ENCODE results near the gene KCNIP1.

KCNIP1 gene

DNA sequence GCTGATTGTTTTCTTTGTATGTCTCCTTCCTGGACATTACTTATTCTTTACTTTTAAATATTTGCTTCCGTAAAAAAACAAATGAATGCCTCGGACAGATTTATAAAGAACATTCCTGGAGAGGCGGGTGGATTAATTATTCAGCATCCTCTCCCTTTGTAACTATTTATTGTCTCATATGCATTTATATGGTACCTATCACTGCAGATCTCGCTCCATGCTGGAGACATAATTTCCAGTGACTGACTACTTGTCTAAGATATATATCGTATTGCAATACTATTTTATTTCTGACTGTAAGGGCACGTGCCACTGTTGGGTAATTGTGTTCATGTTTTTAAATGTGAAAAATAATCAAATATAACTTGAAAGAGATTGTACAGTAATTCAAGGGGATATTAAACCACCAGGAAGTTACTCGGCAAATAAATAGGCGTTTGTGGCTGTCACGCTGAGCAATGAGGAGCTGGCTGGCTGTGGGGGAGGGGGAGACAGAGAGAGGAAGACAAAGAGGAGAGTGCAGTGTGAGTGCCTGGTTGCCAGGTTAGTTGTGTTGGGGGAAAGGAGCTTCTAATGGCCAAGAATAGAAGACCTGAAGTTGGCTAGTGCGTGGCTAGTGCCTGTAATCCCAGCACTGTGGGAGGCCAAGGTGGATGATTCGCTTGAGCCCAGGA is 147.9 kb downstream of the KCNIP1 start:
- DNase-seq = peak in 1 of 3 experiments; percentile 13

DNA sequence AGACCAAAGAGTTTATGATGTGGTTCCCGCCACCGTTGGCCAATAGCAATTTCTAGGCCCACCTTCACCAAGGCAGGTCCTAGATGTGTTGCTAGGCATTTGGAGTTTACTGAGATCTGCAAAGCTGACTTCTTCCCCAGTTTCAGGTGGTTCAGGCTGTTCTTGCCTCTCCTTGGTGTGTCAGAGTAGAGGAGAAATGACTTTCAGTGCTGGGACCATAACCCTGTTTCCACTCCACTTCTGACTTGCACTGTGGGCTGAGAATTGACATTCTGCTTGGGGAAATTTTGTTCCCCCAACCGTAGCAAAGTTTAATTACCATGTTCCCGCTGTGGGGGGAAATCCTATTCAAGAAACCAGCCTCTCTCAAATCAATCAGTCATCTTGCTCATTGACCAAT is 151.7 kb downstream of the KCNIP1 start:
- DNase-seq = no peak

DNA sequence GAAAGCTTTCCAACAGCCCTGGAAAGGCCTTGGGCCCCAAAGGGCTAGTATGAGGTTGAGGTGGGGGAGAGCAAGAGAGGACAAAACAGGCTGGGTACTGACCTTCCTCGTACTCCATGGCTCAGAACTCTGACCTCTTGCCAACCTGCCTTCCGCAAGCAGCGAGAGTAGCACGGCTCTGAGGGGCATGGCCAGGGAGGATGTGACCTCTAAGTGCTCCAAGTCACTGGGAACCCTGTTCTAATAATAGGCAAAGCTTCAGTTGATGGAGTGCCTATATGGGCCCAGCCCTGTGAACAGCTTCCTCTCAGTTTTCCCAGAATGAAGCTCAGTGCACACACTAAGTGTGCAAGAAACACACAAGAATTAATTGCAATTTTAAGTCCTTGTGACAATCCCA is 152.1 kb downstream of the KCNIP1 start:
- DNase-seq = no peak

GRCh38 chr5:170656346-170656745 is 152.5 kb downstream of the KCNIP1 start:
- no peak for DNase-seq

DNA sequence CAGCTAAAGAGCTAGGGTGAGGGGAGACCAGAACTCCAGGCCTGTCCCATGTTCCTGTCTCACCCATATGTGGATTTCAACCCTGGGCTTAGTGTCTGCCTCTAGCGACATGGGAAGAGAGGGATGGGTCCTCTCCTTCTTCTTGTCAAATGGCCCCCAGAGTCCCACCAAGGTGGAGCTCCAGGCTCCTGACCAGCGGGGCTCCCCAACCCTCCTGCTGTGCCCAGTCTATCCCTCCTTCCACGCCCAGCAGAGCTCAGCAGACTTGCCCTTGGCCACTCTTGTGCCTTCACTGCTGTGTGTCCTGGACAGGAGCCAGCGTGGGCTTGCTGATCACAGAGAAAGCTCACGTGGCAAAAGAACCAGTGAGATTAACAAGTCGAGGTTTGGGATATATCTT is 156.7 kb downstream of the KCNIP1 start:
- no peak for DNase-seq

DNA sequence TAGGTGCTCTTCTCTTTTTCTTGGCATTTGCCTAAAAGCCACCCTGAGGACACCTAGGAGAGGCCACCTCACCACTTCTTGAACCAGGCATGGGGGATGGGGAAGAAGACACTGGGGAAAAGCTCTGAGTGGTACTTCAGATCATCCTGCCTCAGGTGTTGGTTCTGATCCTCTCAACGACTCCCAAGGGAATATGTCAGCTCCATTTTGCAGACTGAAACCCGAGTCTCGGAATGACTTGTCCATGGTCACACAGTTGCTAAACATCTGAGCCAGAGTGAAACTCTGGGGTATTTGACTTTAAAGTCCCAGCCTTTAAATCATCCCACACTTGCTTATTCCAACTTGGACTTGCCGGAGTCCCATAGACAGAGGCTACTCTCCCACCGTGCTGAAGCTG is 159.1 kb downstream of the KCNIP1 start:
- DNase-seq = peak in 1 of 3 experiments; percentile 3

GRCh38 chr5:170678811-170679210 is 175.0 kb downstream of the KCNIP1 start:
- DNase-seq = no peak

GRCh38 chr5:170681013-170681433 is 177.2 kb downstream of the KCNIP1 start:
- peak in 2 of 3 experiments; percentile 3 to 7 for DNase-seq

DNA sequence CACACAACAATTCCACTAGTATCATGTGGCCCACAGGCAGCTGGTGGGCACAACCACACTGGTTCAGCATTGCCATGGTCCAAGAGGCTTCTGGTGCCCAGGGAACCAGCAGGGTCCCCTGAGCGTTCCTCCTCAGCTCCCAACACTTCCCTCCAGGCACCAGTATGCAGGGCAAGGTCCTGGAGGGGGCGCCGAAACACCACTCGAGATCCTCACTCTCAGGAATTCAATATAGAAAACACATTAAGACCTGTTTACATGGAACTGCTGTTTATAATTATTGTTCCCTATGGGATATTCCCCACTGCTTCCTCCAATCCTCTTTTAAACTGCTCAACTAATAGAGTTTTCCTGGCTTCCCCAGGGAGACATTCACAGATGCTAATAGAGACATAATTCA is 187.8 kb downstream of the KCNIP1 start:
- no peak for DNase-seq

DNA sequence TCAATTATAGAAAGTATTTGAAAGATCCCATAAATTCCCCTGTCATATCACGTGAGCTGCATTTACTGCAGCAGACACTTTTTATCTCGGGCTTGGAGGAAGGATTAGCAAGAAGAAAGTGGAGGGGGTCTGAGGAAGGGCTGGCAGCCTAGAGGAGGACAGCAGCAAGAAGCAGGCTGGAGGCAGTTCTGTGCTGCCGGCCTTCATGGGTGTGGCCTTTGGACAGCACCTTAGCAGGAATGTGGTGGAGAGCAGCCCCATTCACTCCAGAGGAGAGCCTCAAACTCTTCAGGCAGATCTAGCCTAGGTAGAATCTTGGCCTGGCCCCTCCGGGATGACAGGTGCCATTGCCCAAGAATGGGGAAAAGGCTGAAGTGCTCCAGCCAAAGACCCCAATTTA is 189.9 kb downstream of the KCNIP1 start:
- no peak for DNase-seq

GRCh38 chr5:170694911-170695310 is 191.1 kb downstream of the KCNIP1 start:
- no peak for DNase-seq

- no peak for DNase-seq
Observed at GRCh38 chr5:170697031-170697430, 193.2 kb downstream of the KCNIP1 start.

DNA sequence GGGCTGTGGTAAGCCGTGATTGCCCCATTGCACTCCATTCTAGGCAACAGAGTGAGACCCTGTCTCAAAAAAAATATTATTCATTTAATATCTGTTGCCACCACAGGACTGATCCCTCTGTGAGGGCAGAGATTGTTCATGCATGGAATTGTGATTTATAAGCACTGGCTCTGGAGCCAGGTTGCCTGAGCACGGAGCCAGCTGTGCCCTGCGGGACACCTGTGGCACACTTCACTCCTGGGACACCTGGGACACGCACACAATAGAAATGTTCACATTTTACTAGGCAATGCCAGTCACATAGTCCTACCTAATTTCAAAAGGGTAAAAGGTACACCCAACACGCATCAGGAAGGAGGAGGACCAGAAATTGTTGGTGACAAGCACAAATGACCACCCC is 196.7 kb downstream of the KCNIP1 start:
- no peak for DNase-seq

DNA sequence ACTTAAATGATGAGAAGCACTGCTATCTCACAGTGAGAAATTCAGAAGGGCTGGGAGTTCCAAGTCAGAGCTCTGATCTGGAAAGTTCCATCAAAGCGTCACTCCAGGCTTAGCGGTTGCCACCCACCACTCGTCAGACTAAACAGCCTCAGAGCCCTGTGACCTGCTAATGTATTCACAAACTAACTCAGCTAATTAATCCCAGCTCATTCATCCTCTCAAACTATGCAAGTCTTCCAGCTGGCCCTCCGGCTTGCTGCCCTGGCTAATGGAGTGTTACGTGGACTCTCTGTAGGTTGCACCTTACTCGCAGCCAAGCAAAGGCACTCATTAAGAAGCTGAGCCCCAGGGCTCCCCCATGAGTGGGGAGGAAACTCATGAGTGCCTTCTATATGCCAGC is 197.5 kb downstream of the KCNIP1 start:
- DNase-seq = no peak

GRCh38 chr5:170704417-170705192 is 200.8 kb downstream of the KCNIP1 start:
- no peak for DNase-seq

GRCh38 chr5:170709640-170710039 is 205.8 kb downstream of the KCNIP1 start:
- DNase-seq = no peak

DNA sequence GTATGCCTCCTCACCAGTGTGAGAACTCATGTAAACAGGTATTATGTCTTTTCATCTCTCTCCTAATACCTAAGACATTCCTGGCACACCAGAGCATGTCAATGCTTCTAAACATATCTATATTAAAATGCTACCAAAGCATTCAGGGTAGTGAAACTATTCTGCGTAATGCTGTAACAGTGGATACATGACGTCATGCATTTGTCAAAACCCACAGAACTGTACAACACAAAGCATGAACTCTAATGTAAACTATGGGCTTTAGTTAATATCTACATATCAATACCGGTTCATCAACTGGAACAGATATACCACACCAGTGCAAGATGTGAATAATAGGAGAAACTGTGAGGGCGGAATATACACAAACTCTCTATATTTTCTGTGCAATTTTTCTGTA is 207.5 kb downstream of the KCNIP1 start:
- no peak for DNase-seq

- no peak for DNase-seq
Observed at GRCh38 chr5:170715141-170715540, 211.3 kb downstream of the KCNIP1 start.

GRCh38 chr5:170716396-170716795 is 212.6 kb downstream of the KCNIP1 start:
- DNase-seq = no peak

- no peak for DNase-seq
Observed at GRCh38 chr5:170719551-170719950, 215.7 kb downstream of the KCNIP1 start.

DNA sequence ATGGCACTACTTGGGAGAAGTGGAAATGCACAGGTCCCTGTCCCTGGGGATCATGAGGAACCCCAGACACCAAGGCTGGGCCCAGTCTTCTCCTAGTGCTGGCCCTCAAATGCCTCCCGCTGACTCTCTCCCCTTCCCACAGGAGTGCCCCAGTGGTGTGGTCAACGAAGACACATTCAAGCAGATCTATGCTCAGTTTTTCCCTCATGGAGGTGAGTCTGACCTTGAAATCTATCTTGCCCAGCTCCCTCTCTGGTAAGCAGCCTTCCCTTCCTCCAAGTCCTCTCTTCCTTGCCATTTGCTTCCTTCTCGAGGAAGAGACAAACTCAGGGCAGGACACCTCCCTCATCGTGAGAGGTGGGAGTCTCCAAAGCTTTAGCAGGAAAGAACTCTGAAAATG is 216.4 kb downstream of the KCNIP1 start:
- DNase-seq = no peak

DNA sequence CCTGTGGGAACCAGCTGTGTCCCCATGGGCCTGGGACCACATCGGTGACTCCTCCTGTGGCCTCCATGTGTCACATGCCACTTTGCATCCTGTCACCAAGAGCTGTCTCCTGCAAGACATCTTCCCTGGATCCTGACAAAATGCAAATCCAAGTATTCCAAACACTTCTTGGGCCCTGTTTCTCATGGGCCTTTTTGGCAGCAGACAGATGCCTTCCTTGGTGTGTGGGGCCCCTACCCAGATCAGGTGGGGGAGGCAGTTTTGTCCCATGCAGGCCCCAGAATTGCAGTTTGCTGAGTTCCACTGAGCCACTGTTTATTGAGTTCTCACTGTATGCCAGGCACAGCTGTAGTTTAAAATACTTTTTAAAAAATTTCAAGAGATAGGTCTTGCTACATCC is 217.2 kb downstream of the KCNIP1 start:
- no peak for DNase-seq

DNA sequence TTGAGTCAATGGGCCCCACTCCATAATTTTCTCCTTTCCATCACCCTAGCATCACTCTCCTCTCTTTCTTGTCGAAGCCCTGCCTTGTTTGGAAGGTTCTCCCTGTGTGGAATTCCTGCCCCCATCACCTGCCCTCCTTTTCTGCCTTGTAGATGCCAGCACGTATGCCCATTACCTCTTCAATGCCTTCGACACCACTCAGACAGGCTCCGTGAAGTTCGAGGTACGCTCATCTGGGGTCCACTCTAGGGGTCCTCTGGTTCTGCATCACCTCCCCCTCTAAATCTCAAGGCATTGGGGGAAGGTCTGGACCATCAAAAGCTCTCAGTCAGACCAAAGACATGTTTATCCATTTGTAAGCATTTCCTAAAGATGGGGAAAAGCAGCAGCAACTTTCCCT is 217.9 kb downstream of the KCNIP1 start:
- DNase-seq = no peak

DNA sequence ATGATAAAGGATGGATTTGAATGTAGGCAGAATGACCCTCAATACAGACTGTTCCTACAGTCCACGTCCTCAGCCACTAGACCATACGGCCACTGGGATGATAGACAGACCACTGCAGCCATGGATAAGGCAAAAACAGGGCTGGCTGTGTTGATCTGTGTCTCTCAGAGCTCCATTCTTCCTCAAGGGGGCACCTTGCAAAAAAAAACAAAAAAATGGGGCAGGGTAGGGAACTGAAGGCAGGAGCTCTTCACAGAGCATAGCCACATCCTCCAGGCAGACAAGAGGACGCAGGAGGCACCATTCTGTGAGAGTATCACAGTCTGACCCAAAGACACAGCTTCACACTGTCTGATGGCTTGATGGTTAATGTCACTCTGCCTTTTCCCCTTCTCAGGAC is 218.5 kb downstream of the KCNIP1 start:
- no peak for DNase-seq

GRCh38 chr5:170731052-170731451 is 227.2 kb downstream of the KCNIP1 start:
- DNase-seq = no peak
